ENCODE data around the gene GPC6.

GPC6 gene

GRCh38 chr13:93425411-93425810 lies 198.8 kb downstream of the GPC6 start:
- no peaks in the 10 kb centered on the region for H3K36me3 ChIP-seq (ENCODE audit: insufficient read depth, low read length)
- H2AFZ ChIP-seq (ENCODE audit: low read length): no peak overlapping the region
- no peak overlapping the region for H3K27ac ChIP-seq (ENCODE audit: low read depth, low read length, poor library complexity, severe bottlenecking)
- no peaks in the 10 kb centered on the region for H3K9me3 ChIP-seq (ENCODE audit: low read length)
- no peaks in the 10 kb centered on the region for H3F3A ChIP-seq (ENCODE audit: insufficient read depth, low read length)
- no peaks in the 10 kb centered on the region for H3K27me3 ChIP-seq (ENCODE audit: insufficient read depth, low read length)
- no peaks in the 10 kb centered on the region for H3K4me1 ChIP-seq (ENCODE audit: insufficient read depth, low read length, severe bottlenecking)
- no peaks in the 10 kb centered on the region for H4K20me1 ChIP-seq (ENCODE audit: insufficient read depth, low read length)
- no peak overlapping the region for H3K4me3 ChIP-seq (ENCODE audit: low read depth, low read length, poor library complexity, severe bottlenecking)
- no peak overlapping the region for H3K9ac ChIP-seq (ENCODE audit: low read length)
- no peaks in the 10 kb centered on the region for H3K9me2 ChIP-seq (ENCODE audit: low read depth, low read length)
- no peak overlapping the region for H3K4me2 ChIP-seq (ENCODE audit: low read length)
- H3K79me2 ChIP-seq (ENCODE audit: insufficient read depth, low read length): no peaks in the 10 kb centered on the region
- TF ChIP-seq EZH2 (IDR thresholded peaks at IDR 0.05; ENCODE audit: borderline replicate concordance, low read length) (no peak), CTCF (IDR thresholded peaks at IDR 0.05; ENCODE audit: low read length) (no peak)

DNA sequence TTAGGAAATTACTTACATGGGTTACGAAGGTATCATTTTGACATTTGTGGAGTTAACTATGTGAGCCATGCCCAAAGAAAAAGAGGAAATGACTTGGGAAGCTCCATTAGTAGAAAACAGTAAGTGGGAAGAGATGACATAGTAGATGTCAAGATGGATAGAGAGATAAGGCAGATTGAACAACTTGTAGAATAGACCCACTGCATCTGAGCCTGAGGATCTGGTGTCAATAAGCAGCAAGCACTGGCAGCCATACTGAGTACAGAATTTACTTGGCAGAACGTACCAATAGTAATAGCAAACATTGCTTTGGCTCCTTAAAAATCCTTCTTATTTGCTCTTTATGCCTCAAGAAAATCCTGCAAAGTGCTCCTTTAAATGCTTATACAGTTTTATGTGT lies 203.8 kb downstream of the GPC6 start:
- no peak overlapping the region for H3K4me3 ChIP-seq (ENCODE audit: low read depth, low read length, poor library complexity, severe bottlenecking)
- no peaks in the 10 kb centered on the region for H3K4me1 ChIP-seq (ENCODE audit: insufficient read depth, low read length, severe bottlenecking)
- no peaks in the 10 kb centered on the region for H4K20me1 ChIP-seq (ENCODE audit: insufficient read depth, low read length)
- TF ChIP-seq EZH2 (IDR thresholded peaks at IDR 0.05; ENCODE audit: borderline replicate concordance, low read length): no peak
- TF ChIP-seq CTCF (IDR thresholded peaks at IDR 0.05; ENCODE audit: low read length): no peak
- no peak overlapping the region for H3K27ac ChIP-seq (ENCODE audit: low read depth, low read length, poor library complexity, severe bottlenecking)
- H3K79me2 ChIP-seq (ENCODE audit: insufficient read depth, low read length): no peaks in the 10 kb centered on the region
- H3K27me3 ChIP-seq (ENCODE audit: insufficient read depth, low read length): no peaks in the 10 kb centered on the region
- H3K9me2 ChIP-seq (ENCODE audit: low read depth, low read length): no peaks in the 10 kb centered on the region
- H3F3A ChIP-seq (ENCODE audit: insufficient read depth, low read length): no peaks in the 10 kb centered on the region
- H3K36me3 ChIP-seq (ENCODE audit: insufficient read depth, low read length): no peaks in the 10 kb centered on the region
- H3K9ac ChIP-seq (ENCODE audit: low read length): no peak overlapping the region
- H3K4me2 ChIP-seq (ENCODE audit: low read length): no peak overlapping the region
- no peaks in the 10 kb centered on the region for H3K9me3 ChIP-seq (ENCODE audit: low read length)
- H2AFZ ChIP-seq (ENCODE audit: low read length): no peak overlapping the region

- TF ChIP-seq CTCF (IDR thresholded peaks at IDR 0.05; ENCODE audit: low read length) (no peak), EZH2 (IDR thresholded peaks at IDR 0.05; ENCODE audit: borderline replicate concordance, low read length) (no peak)
- H3K36me3 ChIP-seq (ENCODE audit: insufficient read depth, low read length): no peaks in the 10 kb centered on the region
- H3K9ac ChIP-seq (ENCODE audit: low read length): no peak overlapping the region
- H3K9me2 ChIP-seq (ENCODE audit: low read depth, low read length): no peaks in the 10 kb centered on the region
- H3K79me2 ChIP-seq (ENCODE audit: insufficient read depth, low read length): no peaks in the 10 kb centered on the region
- no peaks in the 10 kb centered on the region for H3K4me1 ChIP-seq (ENCODE audit: insufficient read depth, low read length, severe bottlenecking)
- H3K9me3 ChIP-seq (ENCODE audit: low read length): no peaks in the 10 kb centered on the region
- no peak overlapping the region for H3K27ac ChIP-seq (ENCODE audit: low read depth, low read length, poor library complexity, severe bottlenecking)
- no peak overlapping the region for H3K4me3 ChIP-seq (ENCODE audit: low read depth, low read length, poor library complexity, severe bottlenecking)
- H3F3A ChIP-seq (ENCODE audit: insufficient read depth, low read length): no peaks in the 10 kb centered on the region
- H3K4me2 ChIP-seq (ENCODE audit: low read length): no peak overlapping the region
- H3K27me3 ChIP-seq (ENCODE audit: insufficient read depth, low read length): no peaks in the 10 kb centered on the region
- H4K20me1 ChIP-seq (ENCODE audit: insufficient read depth, low read length): no peaks in the 10 kb centered on the region
- H2AFZ ChIP-seq (ENCODE audit: low read length): no peak overlapping the region
Observed at GRCh38 chr13:93435651-93436050, 209.0 kb downstream of the GPC6 start.

Measured in OCI-LY1 (cell line).